Bronchial epithelial cell (primary cell): ENCODE measurements around the gene TAF1L. TPM values are rescaled to one million over a fixed set of nuclear protein-coding genes. Genes with fewer than 3 reads are reported as not detected.

Experiments
- DNase-seq: peaks from one replicate; pipeline ENCODE4 v3.0.0-alpha.2; 2010; ENCODE audit warnings: low read depth
- FAIRE-seq: peaks from 2 replicates; lab custom pipeline; 2011; peaks lifted over from hg19 to GRCh38; lab: Jason Lieb, UNC
- H3K27me3 ChIP-seq: 2 replicates; pipeline ENCODE4 v1.5.1; 2011; ENCODE audit warnings: low read length; ENCODE audit not compliant: control insufficient read depth, insufficient read depth
- H3K36me3 ChIP-seq: 2 replicates; pipeline ENCODE4 v1.5.1; 2011; ENCODE audit warnings: low read length; ENCODE audit not compliant: control insufficient read depth, insufficient read depth
- H3K4me3 ChIP-seq: 2 replicates; pipeline ENCODE4 v1.5.1; 2011; ENCODE audit warnings: mild to moderate bottlenecking, low read depth, low read length, control low read depth
- CTCF ChIP-seq: IDR thresholded peaks from 2 replicates; pipeline ENCODE4 v1.5.1; 2011; ENCODE audit warnings: mild to moderate bottlenecking, moderate library complexity, low read length, control low read depth, inconsistent platforms; ENCODE audit not compliant: insufficient read depth, severe bottlenecking
- total RNA-seq: library from RNA; depleted of rRNA; stranded (reverse); fragments of >200 nt; gene quantifications from 2 replicates; pipeline ENCODE4 v1.2.1, GENCODE V29; 2014

The TAF1L gene
- total RNA-seq, 1 donor from 2014 or later = not detected

- FAIRE-seq = no peak
- no peak overlapping the region for H3K4me3 ChIP-seq
- DNase-seq = peak; percentile 51
These were observed 55.6 kb downstream of the TAF1L start for GRCh38 chr9:32579706-32580331.

More at GRCh38 chr9:32579706-32580331, 55.6 kb downstream of the TAF1L start:
- H3K36me3 ChIP-seq = no peaks in the 10 kb centered on the region
- peak; percentile 83 for TF ChIP-seq CTCF
- H3K27me3 ChIP-seq = no peaks in the 10 kb centered on the region

Other genes with a start within 250 kb of the TAF1L start
- gene RIGI, start 109.5 kb downstream of the TAF1L start, total RNA-seq = 1.8 and 2.9 TPM in 2 replicates
- 1.3 and 3.1 TPM in 2 replicates for gene SMIM27, start 83.3 kb downstream of the TAF1L start, total RNA-seq
- 37.9 and 47.5 TPM in 2 replicates for gene TOPORS, start 83.1 kb downstream of the TAF1L start, total RNA-seq
- 14.8 and 16.8 TPM in 2 replicates for gene NDUFB6, start 62.5 kb downstream of the TAF1L start, total RNA-seq
- not detected in 2 replicates for gene TMEM215, start 147.9 kb upstream of the TAF1L start, total RNA-seq